GM12878 (cell line): ENCODE measurements around the gene B4GALT5. TPM values are rescaled to one million over a fixed set of nuclear protein-coding genes. Genes with fewer than 3 reads are reported as not detected.
A peak's percentile ranks its signal among the peaks of the same experiment; 100 is the strongest.

Experiments used
- ELK1 ChIP-seq: IDR thresholded peaks from 2 replicates; pipeline ENCODE4 v1.6.1; 2012; ENCODE audit warnings: low read depth, low read length, improper control_type of control experiment
- HDGF ChIP-seq: fragments of 450-650 bp; IDR thresholded peaks from 2 replicates; pipeline ENCODE4 v1.6.1; 2016; ENCODE audit warnings: antibody characterized with exemption
- MEF2B ChIP-seq: fragments of 450-650 bp; IDR thresholded peaks from 2 replicates; pipeline ENCODE4 v1.6.1; 2018; ENCODE audit warnings: mild to moderate bottlenecking, moderate library complexity; ENCODE audit not compliant: partially characterized antibody, poor library complexity, severe bottlenecking
- MXI1 ChIP-seq: fragments of 150-350 bp; IDR thresholded peaks from 2 replicates; pipeline ENCODE4 v1.6.1; 2011; ENCODE audit warnings: low read depth, mild to moderate bottlenecking, inconsistent platforms, low read length, improper control_type of control experiment
- NBN ChIP-seq: fragments of 450-650 bp; IDR thresholded peaks from 2 replicates; pipeline ENCODE4 v1.6.1; 2016
- PKNOX1 ChIP-seq: fragments of 450-650 bp; IDR thresholded peaks from 2 replicates; pipeline ENCODE4 v1.6.1; 2016; ENCODE audit warnings: mild to moderate bottlenecking
- POLR2AphosphoS5 ChIP-seq: IDR thresholded peaks from 2 replicates; pipeline ENCODE4 v1.6.1; 2011; ENCODE audit warnings: mild to moderate bottlenecking, low read length, inconsistent platforms
- RAD21 ChIP-seq: IDR thresholded peaks from 2 replicates; pipeline ENCODE4 v1.6.1; 2011; ENCODE audit warnings: mild to moderate bottlenecking, low read depth, low read length, moderate library complexity; ENCODE audit not compliant: insufficient read depth
- SIX5 ChIP-seq: IDR thresholded peaks from 2 replicates; pipeline ENCODE4 v1.6.1; 2011; ENCODE audit warnings: mild to moderate bottlenecking, low read depth, low read length, moderate library complexity; ENCODE audit not compliant: severe bottlenecking
- SMAD1 ChIP-seq: fragments of 450-650 bp; IDR thresholded peaks from 2 replicates; pipeline ENCODE4 v1.6.1; 2018; ENCODE audit warnings: mild to moderate bottlenecking, low read depth; ENCODE audit not compliant: partially characterized antibody
- WRNIP1 ChIP-seq: IDR thresholded peaks from 2 replicates; pipeline ENCODE4 v1.6.1; 2011; ENCODE audit warnings: low read depth, low read length, improper control_type of control experiment, borderline replicate concordance
- YBX1 ChIP-seq: fragments of 450-650 bp; IDR thresholded peaks from 2 replicates; pipeline ENCODE4 v1.6.1; 2016; ENCODE audit warnings: antibody characterized with exemption
- ZBED1 ChIP-seq: IDR thresholded peaks from 2 replicates; pipeline ENCODE4 v1.6.1; 2016; ENCODE audit warnings: borderline replicate concordance
- ZNF274 ChIP-seq: IDR thresholded peaks from one replicate; pipeline ENCODE4 v1.8.0; 2011; ENCODE audit not compliant: insufficient read length, insufficient read depth
- ZNF384 ChIP-seq: IDR thresholded peaks from 2 replicates; pipeline ENCODE4 v1.6.1; 2012; ENCODE audit warnings: low read depth, mild to moderate bottlenecking, low read length, improper control_type of control experiment, borderline replicate concordance
- polyA plus RNA-seq, 11 experiments: library from polyadenylated mRNA; depleted of rRNA in 4 of 11; unstranded in 6 of 11; stranded (reverse) in 5 of 11; fragments of >200 nt; fragmentation: Nextera tagmentation in 4 of 11; fragmentation: Illumina TruSeq in 1 of 11; extraction: Ambion mirVana in 4 of 11; extraction: Trizol in 1 of 11; gene quantifications; 1 replicate in 1 of 11; 2 replicates in 10 of 11; pipeline versions ENCODE4 v1.2.1 to v1.2.3, GENCODE V29; 2011 to 2016; ENCODE audit warnings: inconsistent platforms in 2 of 11, missing spikeins in 2 of 11, low read depth in 1 of 11
- total RNA-seq, 4 experiments: library from RNA; depleted of rRNA in 3 of 4; stranded (reverse); fragments of >200 nt in 3 of 4; fragmentation: Illumina TruSeq in 1 of 4; extraction: Trizol in 1 of 4; gene quantifications; 2 replicates each; pipeline versions ENCODE4 v1.2.1 to v1.2.3, GENCODE V29; 2013 to 2021
- TF ChIP-seq, protein P1 (sequence below): IDR thresholded peaks from 2 replicates; pipeline ENCODE4 v1.6.1; 2011; ENCODE audit warnings: low read depth, mild to moderate bottlenecking, low read length, moderate library complexity, borderline replicate concordance; ENCODE audit errors: extremely low read depth
- TF ChIP-seq, protein P2 (sequence below): fragments of 450-650 bp; formaldehyde crosslinking; IDR thresholded peaks from 2 replicates; pipeline ENCODE4 v1.4.0; 2022; ENCODE audit warnings: mild to moderate bottlenecking, moderate library complexity

Gene B4GALT5
- total and polyA plus RNA-seq, 10 of the 15 experiments (the other 5 are each of a cell fraction or from before 2014, with no cell fraction given), result 2.0 to 55.5 (median 20.2) TPM

DNA sequence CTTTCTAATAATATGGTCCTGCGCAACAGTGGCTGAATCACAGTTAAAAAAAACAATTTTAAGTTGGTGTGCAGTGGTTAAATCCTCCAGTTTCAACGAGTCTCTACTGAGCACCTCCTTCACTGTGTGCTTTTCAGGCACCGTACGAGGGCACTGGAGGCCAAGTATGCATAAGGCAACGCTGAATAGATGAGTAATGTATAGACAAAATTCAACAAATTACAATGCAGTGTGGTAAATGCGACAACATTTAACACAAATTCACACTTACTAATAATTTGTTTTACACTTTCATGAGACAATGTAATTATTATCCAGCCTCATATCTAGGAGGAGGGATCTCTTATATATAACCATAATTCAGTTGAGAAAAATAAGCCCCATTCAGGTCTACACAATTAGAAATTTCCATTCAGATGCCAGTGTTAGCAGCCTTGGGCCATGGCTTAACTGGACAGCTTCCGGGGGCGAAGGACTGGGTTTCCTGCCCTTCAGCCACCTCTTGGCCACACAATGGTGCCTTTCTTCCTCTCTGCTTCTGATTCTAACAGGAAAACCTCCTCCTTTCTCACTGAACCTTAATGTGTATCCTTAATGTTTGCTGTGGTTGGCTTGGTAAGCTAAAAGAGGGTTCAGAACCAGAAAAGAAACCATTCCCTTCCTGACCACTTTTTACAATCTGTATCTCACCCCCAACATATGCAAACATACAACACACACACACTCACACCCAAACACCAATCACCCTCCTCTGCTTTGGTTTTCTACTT lies 51.9 kb downstream of the B4GALT5 start (continued):
- TF ChIP-seq NBN (0 out of 2 replicates have a peak, but pooled peaks have one; percentile 45), SMAD1 (no peak), MEF2B (peak; percentile 66), MXI1 (no peak), WRNIP1 (no peak), YBX1 (no peak), ELK1 (no peak), PKNOX1 (no peak), SIX5 (no peak), ZBED1 (no peak), POLR2AphosphoS5 (no peak), HDGF (no peak), ZNF384 (no peak), ZNF274 (no peak), RAD21 (no peak)
- TF ChIP-seq, protein P1, sequence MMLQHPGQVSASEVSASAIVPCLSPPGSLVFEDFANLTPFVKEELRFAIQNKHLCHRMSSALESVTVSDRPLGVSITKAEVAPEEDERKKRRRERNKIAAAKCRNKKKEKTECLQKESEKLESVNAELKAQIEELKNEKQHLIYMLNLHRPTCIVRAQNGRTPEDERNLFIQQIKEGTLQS, result no peak
- TF ChIP-seq, protein P2, sequence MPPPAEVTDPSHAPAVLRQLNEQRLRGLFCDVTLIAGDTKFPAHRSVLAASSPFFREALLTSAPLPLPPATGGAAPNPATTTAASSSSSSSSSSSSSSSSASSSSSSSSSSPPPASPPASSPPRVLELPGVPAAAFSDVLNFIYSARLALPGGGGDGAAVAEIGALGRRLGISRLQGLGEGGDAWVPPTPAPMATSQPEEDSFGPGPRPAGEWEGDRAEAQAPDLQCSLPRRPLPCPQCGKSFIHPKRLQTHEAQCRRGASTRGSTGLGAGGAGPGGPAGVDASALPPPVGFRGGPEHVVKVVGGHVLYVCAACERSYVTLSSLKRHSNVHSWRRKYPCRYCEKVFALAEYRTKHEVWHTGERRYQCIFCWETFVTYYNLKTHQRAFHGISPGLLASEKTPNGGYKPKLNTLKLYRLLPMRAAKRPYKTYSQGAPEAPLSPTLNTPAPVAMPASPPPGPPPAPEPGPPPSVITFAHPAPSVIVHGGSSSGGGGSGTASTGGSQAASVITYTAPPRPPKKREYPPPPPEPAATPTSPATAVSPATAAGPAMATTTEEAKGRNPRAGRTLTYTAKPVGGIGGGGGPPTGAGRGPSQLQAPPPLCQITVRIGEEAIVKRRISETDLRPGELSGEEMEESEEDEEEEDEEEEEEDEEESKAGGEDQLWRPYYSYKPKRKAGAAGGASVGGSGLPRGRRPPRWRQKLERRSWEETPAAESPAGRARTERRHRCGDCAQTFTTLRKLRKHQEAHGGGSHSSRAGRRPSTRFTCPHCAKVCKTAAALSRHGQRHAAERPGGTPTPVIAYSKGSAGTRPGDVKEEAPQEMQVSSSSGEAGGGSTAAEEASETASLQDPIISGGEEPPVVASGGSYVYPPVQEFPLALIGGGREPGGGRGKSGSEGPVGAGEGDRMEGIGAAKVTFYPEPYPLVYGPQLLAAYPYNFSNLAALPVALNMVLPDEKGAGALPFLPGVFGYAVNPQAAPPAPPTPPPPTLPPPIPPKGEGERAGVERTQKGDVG (CRISPR knock-in tag), result no peak
